ENCODE data around the gene CCSER2. TPM values are rescaled to one million over a fixed set of nuclear protein-coding genes. Genes with fewer than 3 reads are reported as not detected.

Gene CCSER2
- polyA plus RNA-seq, 1 donor (not counting 4 experiments of a cell fraction or from before 2014, with no cell fraction given): 26.7 TPM

DNA sequence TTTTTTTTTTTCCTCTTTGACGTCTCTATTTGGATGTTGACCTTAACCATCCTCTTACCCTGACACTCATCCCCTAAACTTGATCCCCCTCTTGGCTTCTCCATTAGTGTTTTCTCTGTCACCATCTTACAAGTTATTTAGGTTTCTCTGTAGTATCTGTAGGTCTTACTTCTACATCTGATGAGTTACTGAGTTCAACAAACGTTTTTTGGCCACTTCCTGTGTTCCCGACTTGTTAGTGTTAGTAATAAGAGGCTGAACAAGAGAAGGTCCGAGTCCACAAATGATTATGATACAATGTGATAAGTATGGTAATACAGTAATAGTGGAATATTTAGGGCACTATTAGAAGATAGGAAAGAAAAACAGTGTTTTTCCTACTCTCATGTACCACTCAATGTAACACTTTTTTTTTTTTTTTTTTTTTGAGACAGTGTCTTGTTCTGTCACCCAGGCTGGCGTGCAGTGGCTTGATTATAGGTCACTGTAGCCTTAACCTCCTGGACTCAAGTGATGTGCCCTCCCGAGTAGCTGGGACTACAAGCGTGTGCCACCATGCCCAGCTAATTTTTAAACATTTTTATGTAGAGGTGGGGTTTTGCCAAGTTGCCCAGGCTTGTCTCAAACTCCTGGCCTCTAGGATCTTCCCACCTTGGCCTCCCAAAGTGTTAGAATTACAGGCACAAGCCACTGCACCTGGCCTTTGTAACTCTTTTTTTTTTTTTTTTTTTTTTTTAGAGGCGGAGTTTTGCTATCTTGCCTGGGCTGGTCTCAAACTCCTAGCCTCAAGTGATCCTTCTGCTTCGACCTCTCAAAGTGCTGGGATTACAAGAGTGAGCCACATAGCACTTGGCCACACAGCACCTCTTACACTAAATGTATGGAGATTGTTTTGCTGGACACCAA lies 12.5 kb downstream of the CCSER2 start:
- H3K79me2 ChIP-seq (ENCODE audit: control insufficient read depth, insufficient read depth, low read length): peaks cover 86% of the 10 kb centered on the region
- peaks cover 5% of the 10 kb centered on the region for H4K20me1 ChIP-seq (ENCODE audit: control insufficient read depth, extremely low read depth, insufficient read depth, low read length)

DNA sequence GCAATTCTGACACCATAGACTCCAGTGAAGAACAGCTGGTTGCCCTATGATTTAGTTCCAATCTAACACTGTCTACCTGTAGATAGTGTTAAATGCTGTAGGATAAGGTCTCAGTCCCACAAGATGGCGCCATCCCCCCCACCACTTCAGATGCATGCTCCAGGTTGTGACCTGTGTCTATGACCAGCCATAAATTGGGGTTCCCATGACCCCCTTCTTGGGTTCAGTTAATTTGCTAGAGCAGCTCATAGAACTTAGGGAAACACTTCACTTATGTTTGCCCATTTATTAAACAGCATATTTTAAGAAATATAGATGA lies 13.1 kb downstream of the CCSER2 start:
- no peaks in the 10 kb centered on the region for H3K27me3 ChIP-seq (ENCODE audit: control insufficient read depth, extremely low read depth, insufficient read depth, low read length)
- H4K20me1 ChIP-seq (ENCODE audit: control insufficient read depth, extremely low read depth, insufficient read depth, low read length): peaks cover 5% of the 10 kb centered on the region
- no peak for TF ChIP-seq EZH2 (IDR thresholded peaks at IDR 0.05; ENCODE audit: low read length)
- TF ChIP-seq, protein P1, sequence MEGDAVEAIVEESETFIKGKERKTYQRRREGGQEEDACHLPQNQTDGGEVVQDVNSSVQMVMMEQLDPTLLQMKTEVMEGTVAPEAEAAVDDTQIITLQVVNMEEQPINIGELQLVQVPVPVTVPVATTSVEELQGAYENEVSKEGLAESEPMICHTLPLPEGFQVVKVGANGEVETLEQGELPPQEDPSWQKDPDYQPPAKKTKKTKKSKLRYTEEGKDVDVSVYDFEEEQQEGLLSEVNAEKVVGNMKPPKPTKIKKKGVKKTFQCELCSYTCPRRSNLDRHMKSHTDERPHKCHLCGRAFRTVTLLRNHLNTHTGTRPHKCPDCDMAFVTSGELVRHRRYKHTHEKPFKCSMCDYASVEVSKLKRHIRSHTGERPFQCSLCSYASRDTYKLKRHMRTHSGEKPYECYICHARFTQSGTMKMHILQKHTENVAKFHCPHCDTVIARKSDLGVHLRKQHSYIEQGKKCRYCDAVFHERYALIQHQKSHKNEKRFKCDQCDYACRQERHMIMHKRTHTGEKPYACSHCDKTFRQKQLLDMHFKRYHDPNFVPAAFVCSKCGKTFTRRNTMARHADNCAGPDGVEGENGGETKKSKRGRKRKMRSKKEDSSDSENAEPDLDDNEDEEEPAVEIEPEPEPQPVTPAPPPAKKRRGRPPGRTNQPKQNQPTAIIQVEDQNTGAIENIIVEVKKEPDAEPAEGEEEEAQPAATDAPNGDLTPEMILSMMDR (optimal IDR thresholded peaks at IDR 0.05 in 1 of 3, IDR thresholded peaks at IDR 0.05 in 1 of 3, conservative IDR thresholded peaks at IDR 0.05 in 1 of 3; ENCODE audit: extremely low read depth in 1 of 3, insufficient read depth in 2 of 3, low read length in 3 of 3): peak in 1 of 3 experiments; percentile 41
- H3K4me3 ChIP-seq (ENCODE audit: control insufficient read depth in 2 of 3, extremely low read depth in 1 of 3, insufficient read depth in 2 of 3, low read depth in 1 of 3, low read length in 3 of 3): no peak overlapping the region
- dilution Hi-C loops (cut with MboI; ENCODE audit: extremely low pct_ligation_motif_present, low sequenced_read_pairs): no loop called here
- H2AFZ ChIP-seq (ENCODE audit: control insufficient read depth, low read length): no peak overlapping the region
- peaks cover 85% of the 10 kb centered on the region for H3K79me2 ChIP-seq (ENCODE audit: control insufficient read depth, insufficient read depth, low read length)
- FAIRE-seq (peak; percentile 53), DNase-seq (ENCODE audit: low read depth, low spot score) (no peak)
- H3K9ac ChIP-seq (ENCODE audit: control insufficient read depth, extremely low read depth, insufficient read depth, low read length): no peak overlapping the region
- H3K27ac ChIP-seq (ENCODE audit: control insufficient read depth, insufficient read depth, low read length): no peak overlapping the region
- no peaks in the 10 kb centered on the region for H3K36me3 ChIP-seq (ENCODE audit: control insufficient read depth in 2 of 2, extremely low read depth in 1 of 2, insufficient read depth in 2 of 2, low read length in 2 of 2)
- H3K4me2 ChIP-seq (ENCODE audit: control insufficient read depth, extremely low read depth, insufficient read depth, low read depth, low read length): no peak overlapping the region
- no peaks in the 10 kb centered on the region for H3K9me3 ChIP-seq (ENCODE audit: control insufficient read depth, low read depth, low read length)
- H3K4me1 ChIP-seq (ENCODE audit: control insufficient read depth, extremely low read depth, insufficient read depth, low read length): peaks cover 12% of the 10 kb centered on the region
- H3K9me1 ChIP-seq (ENCODE audit: control insufficient read depth, extremely low read depth, insufficient read depth, low read length): no peaks in the 10 kb centered on the region

More for the DNA sequence above, 12.5 kb downstream of the CCSER2 start:
- no peak for DNase-seq (ENCODE audit: low read depth, low spot score)
- Histone ChIP-seq H3K27me3 (ENCODE audit: control insufficient read depth, extremely low read depth, insufficient read depth, low read length) (no peaks in the 10 kb centered on the region), H3K9me3 (ENCODE audit: control insufficient read depth, low read depth, low read length) (no peaks in the 10 kb centered on the region), H3K4me1 (ENCODE audit: control insufficient read depth, extremely low read depth, insufficient read depth, low read length) (peaks cover 17% of the 10 kb centered on the region), H3K4me3 (ENCODE audit: control insufficient read depth in 2 of 3, extremely low read depth in 1 of 3, insufficient read depth in 2 of 3, low read depth in 1 of 3, low read length in 3 of 3) (no peak overlapping the region), H3K36me3 (ENCODE audit: control insufficient read depth in 2 of 2, extremely low read depth in 1 of 2, insufficient read depth in 2 of 2, low read length in 2 of 2) (no peaks in the 10 kb centered on the region), H3K9ac (ENCODE audit: control insufficient read depth, extremely low read depth, insufficient read depth, low read length) (no peak overlapping the region), H3K4me2 (ENCODE audit: control insufficient read depth, extremely low read depth, insufficient read depth, low read depth, low read length) (no peak overlapping the region), H3K9me1 (ENCODE audit: control insufficient read depth, extremely low read depth, insufficient read depth, low read length) (no peaks in the 10 kb centered on the region), H2AFZ (ENCODE audit: control insufficient read depth, low read length) (no peak overlapping the region), H3K27ac (ENCODE audit: control insufficient read depth, insufficient read depth, low read length) (no peak overlapping the region)
- FAIRE-seq: no peak
- dilution Hi-C loops (cut with MboI; ENCODE audit: extremely low pct_ligation_motif_present, low sequenced_read_pairs): no loop called here
- TF ChIP-seq EZH2 (IDR thresholded peaks at IDR 0.05; ENCODE audit: low read length): no peak
- TF ChIP-seq, protein P1 (optimal IDR thresholded peaks at IDR 0.05 in 1 of 3, IDR thresholded peaks at IDR 0.05 in 1 of 3, conservative IDR thresholded peaks at IDR 0.05 in 1 of 3; ENCODE audit: extremely low read depth in 1 of 3, insufficient read depth in 2 of 3, low read length in 3 of 3): no peak
